ENCODE measurements around the gene ZSCAN31. TPM values are rescaled to one million over a fixed set of nuclear protein-coding genes. Genes with fewer than 3 reads are reported as not detected.

Gene ZSCAN31
- total and polyA plus RNA-seq, 10 donors = 1.2 to 13.7 (median 3.9) TPM

DNA sequence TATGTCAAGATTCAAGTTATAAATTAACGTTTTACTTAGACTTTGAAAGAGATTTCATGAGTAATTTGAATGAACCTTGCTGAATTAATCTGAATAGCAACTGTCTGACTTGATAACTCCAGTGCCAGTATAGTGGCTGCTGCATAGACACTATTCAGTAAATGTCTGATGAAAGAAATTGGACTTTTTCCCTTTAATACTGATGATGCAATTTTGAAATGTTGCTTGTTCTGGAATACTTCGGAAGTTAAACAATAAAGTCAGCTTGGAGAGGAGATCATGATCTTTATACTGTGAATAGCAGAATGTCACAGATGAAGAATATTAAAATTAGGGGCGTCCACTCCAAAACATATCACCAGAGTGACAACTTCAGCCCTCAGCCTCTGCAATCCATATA, 58.2 kb downstream of the ZSCAN31 start:
- intact Hi-C loops (cut with DNase I; ENCODE audit: low total_unique reads) = no loop called here
- H3K4me3 ChIP-seq = no peak overlapping the region
- H3K27ac ChIP-seq = no peak overlapping the region
- 79 to 90% (median 86%) methylated on average over 3 of the region's 3 CpGs for WGBS, 5 donors
- no peak for TF ChIP-seq POLR2AphosphoS5 (IDR thresholded peaks at IDR 0.05)
- no peak for TF ChIP-seq POLR2A (IDR thresholded peaks at IDR 0.05)
- TF ChIP-seq, protein P1, sequence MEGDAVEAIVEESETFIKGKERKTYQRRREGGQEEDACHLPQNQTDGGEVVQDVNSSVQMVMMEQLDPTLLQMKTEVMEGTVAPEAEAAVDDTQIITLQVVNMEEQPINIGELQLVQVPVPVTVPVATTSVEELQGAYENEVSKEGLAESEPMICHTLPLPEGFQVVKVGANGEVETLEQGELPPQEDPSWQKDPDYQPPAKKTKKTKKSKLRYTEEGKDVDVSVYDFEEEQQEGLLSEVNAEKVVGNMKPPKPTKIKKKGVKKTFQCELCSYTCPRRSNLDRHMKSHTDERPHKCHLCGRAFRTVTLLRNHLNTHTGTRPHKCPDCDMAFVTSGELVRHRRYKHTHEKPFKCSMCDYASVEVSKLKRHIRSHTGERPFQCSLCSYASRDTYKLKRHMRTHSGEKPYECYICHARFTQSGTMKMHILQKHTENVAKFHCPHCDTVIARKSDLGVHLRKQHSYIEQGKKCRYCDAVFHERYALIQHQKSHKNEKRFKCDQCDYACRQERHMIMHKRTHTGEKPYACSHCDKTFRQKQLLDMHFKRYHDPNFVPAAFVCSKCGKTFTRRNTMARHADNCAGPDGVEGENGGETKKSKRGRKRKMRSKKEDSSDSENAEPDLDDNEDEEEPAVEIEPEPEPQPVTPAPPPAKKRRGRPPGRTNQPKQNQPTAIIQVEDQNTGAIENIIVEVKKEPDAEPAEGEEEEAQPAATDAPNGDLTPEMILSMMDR (IDR thresholded peaks at IDR 0.05 in 8 of 11, conservative IDR thresholded peaks at IDR 0.05 in 3 of 11) = no peak
- peaks cover 0 to 40% (median 21%) of the 10 kb centered on the region in 6 donors for H3K4me1 ChIP-seq
- no peak for DNase-seq
- no peaks in the 10 kb centered on the region for H3K9me3 ChIP-seq
- H3K27me3 ChIP-seq (replicated peaks in 1 of 7) = peaks cover 0 to 19% (median 0%) of the 10 kb centered on the region in 7 donors
- H3K36me3 ChIP-seq = peaks cover 2 to 53% (median 38%) of the 10 kb centered on the region in 6 donors

DNA sequence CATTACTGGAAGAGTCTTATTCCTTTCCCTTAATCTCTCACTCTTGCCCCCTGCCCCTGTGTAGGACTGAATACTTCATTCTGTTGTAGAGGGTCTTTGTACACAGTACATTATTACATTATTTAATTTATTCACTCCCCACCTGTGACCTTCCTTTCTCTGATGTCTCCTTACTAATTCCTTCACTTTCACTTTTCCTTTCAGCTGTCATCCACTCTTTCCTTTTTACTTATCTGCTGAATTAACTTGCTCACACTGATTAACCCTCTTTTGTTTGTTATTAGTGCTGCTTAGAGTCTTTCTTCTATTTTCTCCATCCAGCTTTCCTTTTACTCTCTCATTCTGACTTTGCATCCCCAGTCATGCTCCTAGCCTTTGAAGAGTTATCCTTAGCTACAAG, 61.1 kb downstream of the ZSCAN31 start:
- DNase-seq = no peak
- Histone ChIP-seq H3K9me3 (no peaks in the 10 kb centered on the region), H3K36me3 (peaks cover 2 to 69% (median 49%) of the 10 kb centered on the region in 6 donors), H3K4me1 (peaks cover 0 to 21% (median 4%) of the 10 kb centered on the region in 6 donors), H3K4me3 (no peak overlapping the region), H3K27ac (peak overlapping the region in 3 of 8 donors; percentile 23 to 36 (median 25)), H3K27me3 (replicated peaks in 1 of 7) (no peaks in the 10 kb centered on the region)
- TF ChIP-seq, protein P1 (IDR thresholded peaks at IDR 0.05 in 8 of 11, conservative IDR thresholded peaks at IDR 0.05 in 3 of 11) = no peak
- TF ChIP-seq POLR2AphosphoS5 (IDR thresholded peaks at IDR 0.05) = no peak
- intact Hi-C loops (cut with DNase I; ENCODE audit: low total_unique reads) = no loop called here

Small RNA genes within 50 kb of the gene (small RNA-seq; reads per million reads assigned to genes)
- gene AL021997.1 (0 reads per million in 4 donors), gene AL021997.2 (0 to 0.21 (median 0) reads per million in 4 donors)

Other genes starting within 250 kb of the ZSCAN31 start
- gene ZSCAN16, start 211.5 kb downstream of the ZSCAN31 start, total RNA-seq = 10 to 100 TPM in 2 of 7 donors, 1 to 10 TPM in 5; 6.2 to 11.7 (median 8.4) TPM
- gene ZSCAN16, start 211.5 kb downstream of the ZSCAN31 start, polyA plus RNA-seq = 10 to 100 TPM in 1 of 3 donors, 1 to 10 TPM in 2; 8.6 to 11.1 (median 8.8) TPM
- gene ZKSCAN8, start 194.3 kb downstream of the ZSCAN31 start, total RNA-seq = 10 to 100 TPM; 22.2 to 33.0 (median 28.6) TPM
- 1 to 10 TPM; 3.1 to 4.4 (median 3.4) TPM for gene ZKSCAN8, start 194.3 kb downstream of the ZSCAN31 start, polyA plus RNA-seq
- gene ZSCAN9, start 110.9 kb downstream of the ZSCAN31 start, total RNA-seq = 10 to 100 TPM; 11.2 to 25.7 (median 15.4) TPM
- 10 to 100 TPM in 2 of 3 donors, 1 to 10 TPM in 1; 6.9 to 13.8 (median 10.2) TPM for gene ZSCAN9, start 110.9 kb downstream of the ZSCAN31 start, polyA plus RNA-seq
- 10 to 100 TPM in 6 of 7 donors, 1 to 10 TPM in 1; 8.5 to 13.7 (median 12.5) TPM for gene ZKSCAN4, start 83.9 kb downstream of the ZSCAN31 start, total RNA-seq
- 1 to 10 TPM; 5.2 to 8.0 (median 6.8) TPM for gene ZKSCAN4, start 83.9 kb downstream of the ZSCAN31 start, polyA plus RNA-seq
- 1 to 10 TPM in 4 of 7 donors, under 1 TPM in 3; 0.64 to 3.1 (median 1.4) TPM for gene NKAPL, start 76.9 kb downstream of the ZSCAN31 start, total RNA-seq
- 1 to 10 TPM; 1.2 to 1.7 (median 1.4) TPM for gene NKAPL, start 76.9 kb downstream of the ZSCAN31 start, polyA plus RNA-seq
- 10 to 100 TPM; 14.4 to 46.3 (median 26.6) TPM for gene ZSCAN26, start 69.0 kb downstream of the ZSCAN31 start, total RNA-seq
- 10 to 100 TPM in 2 of 3 donors, 1 to 10 TPM in 1; 9.5 to 12.8 (median 12.4) TPM for gene ZSCAN26, start 69.0 kb downstream of the ZSCAN31 start, polyA plus RNA-seq
- 1 to 10 TPM; 2.7 to 7.8 (median 4.5) TPM for gene PGBD1, start 54.6 kb downstream of the ZSCAN31 start, total RNA-seq
- 1 to 10 TPM; 1.6 to 3.1 (median 2.4) TPM for gene PGBD1, start 54.6 kb downstream of the ZSCAN31 start, polyA plus RNA-seq
- 1 to 10 TPM; 4.9 to 8.4 (median 7.1) TPM for gene ZKSCAN3, start 13.8 kb upstream of the ZSCAN31 start, total RNA-seq
- 1 to 10 TPM; 1.0 to 2.2 (median 1.6) TPM for gene ZKSCAN3, start 13.8 kb upstream of the ZSCAN31 start, polyA plus RNA-seq
- 10 to 100 TPM in 1 of 7 donors, 1 to 10 TPM in 6; 6.6 to 10.3 (median 8.8) TPM for gene ZSCAN12, start 63.6 kb upstream of the ZSCAN31 start, total RNA-seq
- 1 to 10 TPM; 1.8 to 3.1 (median 2.4) TPM for gene ZSCAN12, start 63.6 kb upstream of the ZSCAN31 start, polyA plus RNA-seq
- 1 to 10 TPM; 1.4 to 4.6 (median 2.5) TPM for gene ZSCAN23, start 107.3 kb upstream of the ZSCAN31 start, total RNA-seq
- gene ZSCAN23, start 107.3 kb upstream of the ZSCAN31 start, polyA plus RNA-seq = under 1 TPM in 2 of 3 donors, not detected in 1; 0.14 to 0.32 TPM
- not detected for gene GPX6, start 179.6 kb upstream of the ZSCAN31 start, total RNA-seq
- gene GPX6, start 179.6 kb upstream of the ZSCAN31 start, polyA plus RNA-seq = not detected
- not detected for gene GPX5, start 189.7 kb upstream of the ZSCAN31 start, total RNA-seq
- not detected for gene GPX5, start 189.7 kb upstream of the ZSCAN31 start, polyA plus RNA-seq